ENCODE results near the gene ATG9A.
A peak's percentile ranks its signal among the peaks of the same experiment; 100 is the strongest.
"Not testable (repeated sequence)": the region's sequence is repeated elsewhere in the genome, so short reads cannot be mapped to it uniquely, and the experiment has no call there.

Gene ATG9A

GRCh38 chr2:219229305-219230058 is at the start of gene ATG9A, which contains the start of gene ANKZF1:
Gene ATG9A, minus strand, starts transcription at chr2:219229636. Its CDS starts 1,612 bp downstream, at chr2:219228024.
Gene ANKZF1, plus strand, starts transcription at chr2:219229806. Its CDS starts 452 bp downstream, at chr2:219230258.
- DNase-seq (ENCODE audit: low read depth in 3 of 3, low spot score in 1 of 3), result peak; percentile 87 to 95 (median 94)

- DNase-seq (ENCODE audit: low read depth in 3 of 3, low spot score in 1 of 3), result no peak
Observed at GRCh38 chr2:219278655-219279150, 49.3 kb upstream of the ATG9A start.

GRCh38 chr2:219277703-219278654 is 48.5 kb upstream of the ATG9A start:
- DNase-seq (ENCODE audit: low read depth in 3 of 3, low spot score in 1 of 3), result peak; percentile 29 to 70 (median 58)

GRCh38 chr2:219274361-219274921 is 45.0 kb upstream of the ATG9A start:
- no peak for DNase-seq (ENCODE audit: low read depth in 3 of 3, low spot score in 1 of 3)

GRCh38 chr2:219273937-219274336 is 44.5 kb upstream of the ATG9A start:
- no peak for DNase-seq (ENCODE audit: low read depth in 3 of 3, low spot score in 1 of 3)

- no peak for DNase-seq (ENCODE audit: low read depth in 3 of 3, low spot score in 1 of 3)
Observed at GRCh38 chr2:219272995-219273394, 43.6 kb upstream of the ATG9A start.

- DNase-seq (ENCODE audit: low read depth in 3 of 3, low spot score in 1 of 3), result no peak
Observed at GRCh38 chr2:219272356-219272755, 42.9 kb upstream of the ATG9A start.

- DNase-seq (ENCODE audit: low read depth in 3 of 3, low spot score in 1 of 3), result no peak
Observed at GRCh38 chr2:219271021-219271420, 41.6 kb upstream of the ATG9A start.

- no peak for DNase-seq (ENCODE audit: low read depth in 3 of 3, low spot score in 1 of 3)
Observed at GRCh38 chr2:219270055-219270372, 40.6 kb upstream of the ATG9A start.

GRCh38 chr2:219269362-219270054 is 40.1 kb upstream of the ATG9A start:
- DNase-seq (ENCODE audit: low read depth in 3 of 3, low spot score in 1 of 3), result no peak

- DNase-seq (ENCODE audit: low read depth in 3 of 3, low spot score in 1 of 3), result no peak
Observed at GRCh38 chr2:219268294-219268693, 38.9 kb upstream of the ATG9A start.

- no peak for DNase-seq (ENCODE audit: low read depth in 3 of 3, low spot score in 1 of 3)
Observed at GRCh38 chr2:219266886-219267285, 37.5 kb upstream of the ATG9A start.

- DNase-seq (ENCODE audit: low read depth in 3 of 3, low spot score in 1 of 3), result no peak
Observed at GRCh38 chr2:219266232-219266631, 36.8 kb upstream of the ATG9A start.

GRCh38 chr2:219261024-219261855 is 31.8 kb upstream of the ATG9A start:
- DNase-seq (ENCODE audit: low read depth in 3 of 3, low spot score in 1 of 3), result no peak

GRCh38 chr2:219258942-219259341 is 29.5 kb upstream of the ATG9A start:
- not testable (repeated sequence) for DNase-seq (ENCODE audit: low read depth in 3 of 3, low spot score in 1 of 3)

GRCh38 chr2:219254590-219255201 is 25.3 kb upstream of the ATG9A start:
- peak in 2 of 3 donors; percentile 12 to 18 for DNase-seq (ENCODE audit: low read depth in 3 of 3, low spot score in 1 of 3)

GRCh38 chr2:219253753-219254589 is 24.5 kb upstream of the ATG9A start, which contains the start of gene TUBA4A:
Gene TUBA4A, minus strand, starts transcription at chr2:219253918. Its CDS starts 60 bp downstream, at chr2:219253858.
- DNase-seq (ENCODE audit: low read depth in 3 of 3, low spot score in 1 of 3), result peak; percentile 81 to 89 (median 88)

GRCh38 chr2:219252900-219253752 is 23.7 kb upstream of the ATG9A start, which contains the start of gene TUBA4B:
Gene TUBA4B, plus strand, starts transcription at chr2:219253243. Its CDS starts 165 bp downstream, at chr2:219253408.
- DNase-seq (ENCODE audit: low read depth in 3 of 3, low spot score in 1 of 3), result no peak

Data from stimulated activated CD4-positive, alpha-beta T cell treated with anti-CD3 and anti-CD28 coated beads, TNF-alpha, amount 100 ng/mL, for 1 hour (primary cell).